HL-60 (cell line): ENCODE measurements around the gene OPN1SW.

Experiments used
- DNase-seq, 2 experiments: peaks; one replicate each; pipeline ENCODE4 v3.0.0-alpha.2; 2010 to 2020; ENCODE audit warnings: low read depth in 1 of 2, low spot score in 1 of 2
- H3K27ac ChIP-seq: fragments of 250-450 bp; sonication (Bioruptor Pico); replicated peaks from 2 replicates; pipeline ENCODE4 v1.5.1; 2020; ENCODE audit warnings: mild to moderate bottlenecking, moderate library complexity
- H3K27me3 ChIP-seq: fragments of 250-450 bp; sonication (Bioruptor Pico); 2 replicates; pipeline ENCODE4 v1.5.1; 2021; ENCODE audit warnings: mild to moderate bottlenecking, moderate library complexity; ENCODE audit not compliant: insufficient read depth, poor library complexity, severe bottlenecking
- H3K4me3 ChIP-seq: replicated peaks from 2 replicates; pipeline ENCODE4 v1.5.1; 2011; ENCODE audit warnings: mild to moderate bottlenecking, control low read depth, low read length; ENCODE audit not compliant: insufficient read depth
- CTCF ChIP-seq: IDR thresholded peaks from one replicate; pipeline ENCODE4 v1.5.1; 2011; ENCODE audit warnings: low read length, control low read depth, inconsistent platforms; ENCODE audit not compliant: insufficient read depth
- GABPA ChIP-seq: IDR thresholded peaks from 2 replicates; pipeline ENCODE4 v1.6.1; 2012; ENCODE audit warnings: low read depth
- POLR2AphosphoS5 ChIP-seq: IDR thresholded peaks from 2 replicates; pipeline ENCODE4 v1.6.1; 2012; ENCODE audit warnings: low read depth
- REST ChIP-seq: IDR thresholded peaks from 2 replicates; pipeline ENCODE4 v1.6.1; 2012; ENCODE audit warnings: low read depth; ENCODE audit not compliant: insufficient replicate concordance
- SPI1 ChIP-seq: IDR thresholded peaks from 2 replicates; pipeline ENCODE4 v1.6.1; 2012; ENCODE audit warnings: low read depth, mild to moderate bottlenecking, borderline replicate concordance

The OPN1SW gene

GRCh38 chr7:128801667-128802418 is 26.2 kb upstream of the OPN1SW start:
- H3K27me3 ChIP-seq, result no peaks in the 10 kb centered on the region
- H3K4me3 ChIP-seq, result no peak overlapping the region
- DNase-seq, result no peak
- TF ChIP-seq CTCF, result no peak
- no peak for TF ChIP-seq POLR2AphosphoS5
- TF ChIP-seq GABPA, result no peak
- peak; percentile 82 for TF ChIP-seq REST
- TF ChIP-seq SPI1, result no peak
- H3K27ac ChIP-seq, result no peak overlapping the region

GRCh38 chr7:128801003-128801402 is 25.4 kb upstream of the OPN1SW start:
- no peak for TF ChIP-seq GABPA
- no peak overlapping the region for H3K4me3 ChIP-seq
- DNase-seq, result no peak
- no peaks in the 10 kb centered on the region for H3K27me3 ChIP-seq
- H3K27ac ChIP-seq, result no peak overlapping the region

- no peak overlapping the region for H3K4me3 ChIP-seq
- H3K27me3 ChIP-seq, result no peaks in the 10 kb centered on the region
- TF ChIP-seq POLR2AphosphoS5 (no peak), REST (no peak), SPI1 (no peak), GABPA (no peak)
- no peak for DNase-seq
- no peak overlapping the region for H3K27ac ChIP-seq
Measured at GRCh38 chr7:128800567-128800966, 25.0 kb upstream of the OPN1SW start.

- peak; percentile 97 for TF ChIP-seq SPI1
- no peak for TF ChIP-seq GABPA
- TF ChIP-seq POLR2AphosphoS5, result no peak
- H3K27ac ChIP-seq, result no peak overlapping the region
Measured at GRCh38 chr7:128799451-128799850, 23.9 kb upstream of the OPN1SW start.

GRCh38 chr7:128796327-128796726 is 20.7 kb upstream of the OPN1SW start:
- no peak for DNase-seq
- H3K27me3 ChIP-seq, result peaks cover 5% of the 10 kb centered on the region
- no peak overlapping the region for H3K4me3 ChIP-seq
- TF ChIP-seq GABPA (no peak), SPI1 (no peak), CTCF (no peak), POLR2AphosphoS5 (no peak), REST (no peak)
- H3K27ac ChIP-seq, result no peak overlapping the region

More at GRCh38 chr7:128799451-128799850, 23.9 kb upstream of the OPN1SW start:
- H3K4me3 ChIP-seq, result no peak overlapping the region
- no peak for DNase-seq
- no peaks in the 10 kb centered on the region for H3K27me3 ChIP-seq
